Measurements from ENCODE around the gene RRP12.

- no peak for TF ChIP-seq POLR2AphosphoS5 (IDR thresholded peaks at IDR 0.05)
- no peak for TF ChIP-seq POLR2A (IDR thresholded peaks at IDR 0.05)
These were observed 63.1 kb downstream of the RRP12 start for GRCh38 chr10:97338041-97338440.
